HepG2 (cell line): ENCODE results near the gene RNGTT. TPM values are rescaled to one million over a fixed set of nuclear protein-coding genes. Genes with fewer than 3 reads are reported as not detected.

Experiments used
- ATAC-seq: fragments of 200-7000 bp; cut with Tn5 transposase; 3 replicates; pipeline ENCODE4 v1.9.1; 2020; ENCODE audit warnings: mild to moderate bottlenecking, moderate library complexity
- BruUV-seq: library from RNA; stranded (reverse); fragments of 400-500 nt; replicated peaks from 2 replicates; lab custom pipeline; 2021; lab: Mats Ljungman, UMichigan
- CTCF ChIA-PET: fragments of 300-600 bp; formaldehyde crosslinking; extraction: SDS; loops from one replicate; lab custom pipeline; 2021; ENCODE audit warnings: low total read pairs, inconsistent platforms, low intra/inter-chr PET ratio; lab: Yijun Ruan, JAX
- POLR2A ChIA-PET: fragments of 350-600 bp; sonication (Branson Sonifier 250); formaldehyde crosslinking; loops from one replicate; lab custom pipeline; 2020; ENCODE audit warnings: antibody characterized with exemption, inconsistent platforms; lab: Yijun Ruan, JAX
- DNase-seq: peaks from one replicate; pipeline ENCODE4 v3.0.0-alpha.2; 2015; ENCODE audit warnings: low spot score
- FAIRE-seq: peaks from 3 replicates; lab custom pipeline; 2011; peaks lifted over from hg19 to GRCh38; lab: Jason Lieb, UNC
- H2AFZ ChIP-seq: one replicate; pipeline ENCODE4 v1.6.1; 2011; ENCODE audit warnings: low read length, inconsistent platforms
- H3K27ac ChIP-seq: fragments of 300-600 bp; 3 replicates; pipeline ENCODE4 v1.8.0; 2011; ENCODE audit warnings: mixed run types, mild to moderate bottlenecking, mixed read lengths, low read length, inconsistent platforms; ENCODE audit not compliant: insufficient read depth; ENCODE audit errors: extremely low read length
- H3K27me3 ChIP-seq, 2 experiments: fragments of 200-600 bp in 1 of 2; 2 replicates in 1 of 2; 3 replicates in 1 of 2; pipeline versions ENCODE4 v1.6.0 to v1.8.0; 2011; ENCODE audit warnings: low read length in 2 of 2, mild to moderate bottlenecking in 2 of 2, moderate library complexity in 2 of 2, inconsistent platforms in 1 of 2; ENCODE audit not compliant: insufficient read depth in 2 of 2, control insufficient read depth in 1 of 2
- H3K36me3 ChIP-seq, 2 experiments: fragments of 200-600 bp in 1 of 2; replicated peaks in 1 of 2; 2 replicates in 1 of 2; 3 replicates in 1 of 2; pipeline versions ENCODE4 v1.5.1 to v1.8.0; 2011; ENCODE audit warnings: low read length in 2 of 2, inconsistent platforms in 1 of 2; ENCODE audit not compliant: insufficient read depth in 2 of 2, control insufficient read depth in 1 of 2
- H3K4me1 ChIP-seq: 2 replicates; pipeline ENCODE4 v1.5.1; 2012; ENCODE audit warnings: low read length, inconsistent platforms; ENCODE audit not compliant: insufficient read depth
- H3K4me2 ChIP-seq: 2 replicates; pipeline ENCODE4 v1.6.0; 2011; ENCODE audit warnings: low read depth, low read length, inconsistent platforms
- H3K4me3 ChIP-seq, 3 experiments: fragments of 200-600 bp in 1 of 3; sonication (generic), shearing (Covaris generic) in 1 of 3; replicated peaks in 1 of 3; 2 replicates each; pipeline ENCODE4 v1.5.1; 2011 to 2016; ENCODE audit warnings: low read length in 3 of 3, inconsistent platforms in 2 of 3, low read depth in 2 of 3, mild to moderate bottlenecking in 2 of 3, control low read depth in 1 of 3, mixed read lengths in 1 of 3; ENCODE audit not compliant: insufficient read depth in 1 of 3
- H3K79me2 ChIP-seq: one replicate; pipeline ENCODE4 v1.6.1; 2011; ENCODE audit warnings: low read length, inconsistent platforms; ENCODE audit not compliant: insufficient read depth
- H3K9ac ChIP-seq: 2 replicates; pipeline ENCODE4 v1.6.0; 2011; ENCODE audit warnings: mild to moderate bottlenecking, low read depth, low read length, inconsistent platforms; ENCODE audit not compliant: insufficient read depth
- H3K9me3 ChIP-seq: 2 replicates; pipeline ENCODE4 v1.5.1; 2012; ENCODE audit warnings: mild to moderate bottlenecking, low read length
- H4K20me1 ChIP-seq: 2 replicates; pipeline ENCODE4 v1.6.0; 2011; ENCODE audit warnings: inconsistent platforms, mild to moderate bottlenecking, low read length, moderate library complexity; ENCODE audit not compliant: insufficient read depth
- ATF4 ChIP-seq, 2 experiments: fragments of 450-650 bp in 1 of 2; sonication (generic) in 1 of 2; formaldehyde crosslinking; IDR thresholded peaks; 2 replicates each; pipeline versions ENCODE4 v1.5.0 to v1.8.0; 2020 to 2022; ENCODE audit warnings: mild to moderate bottlenecking in 1 of 2, missing genetic modification reagents in 1 of 2
- CSRNP2 ChIP-seq: sonication (generic); formaldehyde crosslinking; conservative IDR thresholded peaks from 2 replicates; pipeline ENCODE4 v1.8.0; 2022; ENCODE audit warnings: low read depth, missing genetic modification reagents
- GATAD1 ChIP-seq: IDR thresholded peaks from 2 replicates; pipeline ENCODE4 v1.6.1; 2016; ENCODE audit warnings: missing genetic modification reagents, missing compliant biosample characterization
- HNRNPH1 ChIP-seq: fragments of 200-400 bp; formaldehyde crosslinking; optimal IDR thresholded peaks from 2 replicates; pipeline ENCODE3; 2017; ENCODE audit warnings: mild to moderate bottlenecking, low read depth, low read length
- HOMEZ ChIP-seq: IDR thresholded peaks from 2 replicates; pipeline ENCODE4 v1.6.1; 2016; ENCODE audit warnings: low read depth
- KLF15 ChIP-seq: sonication (generic); formaldehyde crosslinking; IDR thresholded peaks from 2 replicates; pipeline ENCODE4 v1.8.1; 2023; ENCODE audit warnings: borderline replicate concordance, mild to moderate bottlenecking, inconsistent platforms, missing genetic modification reagents, mixed read lengths
- NFKB2 ChIP-seq: sonication (generic); formaldehyde crosslinking; IDR thresholded peaks from 2 replicates; pipeline ENCODE4 v1.4.0; 2020; ENCODE audit warnings: missing genetic modification reagents, borderline replicate concordance
- PBX3 ChIP-seq: sonication (generic); formaldehyde crosslinking; IDR thresholded peaks from 2 replicates; pipeline ENCODE4 v1.8.1; 2023; ENCODE audit warnings: missing genetic modification reagents, inconsistent platforms, borderline replicate concordance
- ZBTB8A ChIP-seq: sonication (generic); formaldehyde crosslinking; IDR thresholded peaks from 2 replicates; pipeline ENCODE4 v1.4.0; 2020; ENCODE audit warnings: mild to moderate bottlenecking, low read depth, missing genetic modification reagents, borderline replicate concordance
- ZMYM3 ChIP-seq: sonication (generic); formaldehyde crosslinking; IDR thresholded peaks from 2 replicates; pipeline ENCODE4 v1.5.1; 2020; ENCODE audit warnings: mild to moderate bottlenecking, missing genetic modification reagents
- ZNF260 ChIP-seq: sonication (generic); formaldehyde crosslinking; IDR thresholded peaks from 2 replicates; pipeline ENCODE4 v1.4.0; 2020; ENCODE audit warnings: missing genetic modification reagents, low read depth, mild to moderate bottlenecking, borderline replicate concordance
- ZNF343 ChIP-seq: sonication (generic); formaldehyde crosslinking; IDR thresholded peaks from 2 replicates; pipeline ENCODE4 v1.4.0; 2020; ENCODE audit warnings: mild to moderate bottlenecking, missing genetic modification reagents
- ZNF362 ChIP-seq: sonication (generic); formaldehyde crosslinking; IDR thresholded peaks from 2 replicates; pipeline ENCODE4 v1.4.0; 2020; ENCODE audit warnings: missing genetic modification reagents, mild to moderate bottlenecking, borderline replicate concordance
- ZNF556 ChIP-seq: sonication (generic); formaldehyde crosslinking; IDR thresholded peaks from 2 replicates; pipeline ENCODE4 v1.4.0; 2020; ENCODE audit warnings: mild to moderate bottlenecking, missing genetic modification reagents, borderline replicate concordance
- ZNF780A ChIP-seq: sonication (generic); formaldehyde crosslinking; IDR thresholded peaks from 2 replicates; pipeline ENCODE4 v1.8.0; 2022; ENCODE audit warnings: mild to moderate bottlenecking, missing genetic modification reagents, moderate library complexity
- WGBS: methylation state at CpG from one replicate; pipeline ENCODE4 v1.1.6; 2017; ENCODE audit warnings: low lambda C conversion rate; 5-methylcytosine and 5-hydroxymethylcytosine counted together
- in situ Hi-C: cut with HindIII; loops from 2 replicates; pipeline ENCODE4 v1.10.0; 2017; ENCODE audit warnings: low pct_unique_long_range_greater_than_20kb; ENCODE audit not compliant: extremely low pct_ligation_motif_present
- intact Hi-C: fragments of 100-400 bp; cut with micrococcal nuclease; formaldehyde crosslinking; loops from one replicate; pipeline ENCODE4 v1.10.0; 2022; ENCODE audit not compliant: unreplicated experiment
- polyA plus RNA-seq, 8 experiments: library from polyadenylated mRNA; depleted of rRNA in 3 of 8; stranded (reverse) in 7 of 8; unstranded in 1 of 8; fragments of >200 nt; fragmentation: Illumina TruSeq in 4 of 8; extraction: Trizol in 4 of 8; gene quantifications; 2 replicates each; pipeline versions ENCODE4 v1.2.1 to v1.2.3, GENCODE V29; 2011 to 2016; ENCODE audit warnings: low read depth in 4 of 8, missing spikeins in 1 of 8, mixed read lengths in 1 of 8; ENCODE audit not compliant: insufficient read depth in 1 of 8
- total RNA-seq, 5 experiments: library from RNA; depleted of rRNA; stranded (reverse); fragments of >200 nt; fragmentation: Illumina TruSeq; extraction: Trizol; gene quantifications; 2 replicates each; pipeline ENCODE4 v1.2.3, GENCODE V29; 2016; ENCODE audit warnings: low read depth in 1 of 5
- TF ChIP-seq, protein P1 (sequence below): sonication (generic); formaldehyde crosslinking; IDR thresholded peaks from 2 replicates; pipeline ENCODE4 v1.8.0; 2022; ENCODE audit warnings: mild to moderate bottlenecking, missing genetic modification reagents, moderate library complexity

RNGTT gene
- total and polyA plus RNA-seq, 2 of the 13 experiments (the other 11 are each of a cell fraction or from before 2014, with no cell fraction given) = 6.0 to 22.6 TPM

DNA sequence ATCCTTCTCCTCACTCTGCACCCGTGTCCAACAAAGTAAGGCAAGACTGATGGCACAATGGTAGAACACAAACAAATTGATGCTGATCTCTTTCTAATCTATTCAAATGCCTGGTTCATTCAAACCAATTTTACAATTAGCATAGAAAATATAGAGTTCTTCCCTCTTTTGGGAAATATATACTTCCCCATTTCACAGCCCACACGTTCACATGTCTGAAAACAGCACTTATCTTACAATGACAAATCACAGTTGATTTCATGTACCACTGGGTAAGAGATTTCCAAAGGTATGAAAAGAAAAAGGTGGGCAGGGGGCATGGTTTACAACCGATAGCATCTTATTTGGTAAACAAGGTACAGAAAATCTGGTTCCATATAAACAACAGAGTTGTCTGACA is 137.6 kb downstream of the RNGTT start:
- H3K4me3 ChIP-seq = no peak overlapping the region
- no peaks in the 10 kb centered on the region for H3K27me3 ChIP-seq
- no peaks in the 10 kb centered on the region for H3K36me3 ChIP-seq
- POLR2A ChIA-PET = no interaction called here
- DNase-seq (no peak), ATAC-seq (no peak), FAIRE-seq (no peak)
- WGBS = 95% methylated on average over 3 of the region's 3 CpGs
- CTCF ChIA-PET = no interaction called here
- H4K20me1 ChIP-seq = no peaks in the 10 kb centered on the region
- H3K9me3 ChIP-seq = no peaks in the 10 kb centered on the region
- H3K79me2 ChIP-seq = no peaks in the 10 kb centered on the region
- H3K9ac ChIP-seq = no peak overlapping the region
- in situ Hi-C loops = no loop called here
- H3K27ac ChIP-seq = no peak overlapping the region
- peaks cover 40% of the 10 kb centered on the region for H3K4me1 ChIP-seq
- BruUV-seq = no TSS peak
- H2AFZ ChIP-seq = no peak overlapping the region
- H3K4me2 ChIP-seq = no peak overlapping the region
- intact Hi-C loops = no loop called here
- TF ChIP-seq KLF15 (CRISPR knock-in tag) (no peak), ATF4 (CRISPR knock-in tag; IDR thresholded peaks at IDR 0.05) (no peak), ZNF556 (CRISPR knock-in tag) (no peak), ZNF260 (no peak), ZNF780A (CRISPR knock-in tag) (no peak), ZBTB8A (no peak), CSRNP2 (CRISPR knock-in tag) (no peak), ZMYM3 (CRISPR knock-in tag) (no peak), NFKB2 (no peak), GATAD1 (CRISPR knock-in tag) (no peak), PBX3 (CRISPR knock-in tag) (no peak), HOMEZ (CRISPR knock-in tag) (no peak), ZNF343 (CRISPR knock-in tag) (no peak), ZNF362 (CRISPR knock-in tag) (no peak), HNRNPH1 (no peak)
- TF ChIP-seq, protein P1, sequence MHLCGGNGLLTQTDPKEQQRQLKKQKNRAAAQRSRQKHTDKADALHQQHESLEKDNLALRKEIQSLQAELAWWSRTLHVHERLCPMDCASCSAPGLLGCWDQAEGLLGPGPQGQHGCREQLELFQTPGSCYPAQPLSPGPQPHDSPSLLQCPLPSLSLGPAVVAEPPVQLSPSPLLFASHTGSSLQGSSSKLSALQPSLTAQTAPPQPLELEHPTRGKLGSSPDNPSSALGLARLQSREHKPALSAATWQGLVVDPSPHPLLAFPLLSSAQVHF (CRISPR knock-in tag) = no peak
